Loucy (cell line): ENCODE results near the gene TBL1X.

Experiments used
- H2AFZ ChIP-seq: fragments of 200-600 bp; sonication (generic); 2 replicates; pipeline ENCODE4 v1.6.0; 2016; ENCODE audit warnings: antibody characterized with exemption, mild to moderate bottlenecking, low read length, moderate library complexity
- H3F3A ChIP-seq: fragments of 200-600 bp; 2 replicates; pipeline ENCODE4 v1.6.0; 2016; ENCODE audit warnings: antibody characterized with exemption, low read depth, mild to moderate bottlenecking
- H3K27me3 ChIP-seq: fragments of 200-600 bp; sonication (generic); 2 replicates; pipeline ENCODE4 v1.6.1; 2014; ENCODE audit warnings: low read length, mild to moderate bottlenecking; ENCODE audit not compliant: insufficient read depth, poor library complexity, severe bottlenecking
- H3K36me3 ChIP-seq: fragments of 200-600 bp; sonication (generic); 2 replicates; pipeline ENCODE4 v1.6.1; 2016; ENCODE audit warnings: low read length; ENCODE audit not compliant: insufficient read depth
- H3K4me1 ChIP-seq: fragments of 200-600 bp; sonication (generic); 2 replicates; pipeline ENCODE4 v1.5.1; 2014; ENCODE audit warnings: low read length, mild to moderate bottlenecking; ENCODE audit not compliant: insufficient read depth, poor library complexity, severe bottlenecking
- H3K4me2 ChIP-seq: fragments of 200-600 bp; sonication (generic); 2 replicates; pipeline ENCODE4 v1.6.0; 2014; ENCODE audit warnings: antibody characterized with exemption, low read length, low read depth, mild to moderate bottlenecking; ENCODE audit not compliant: poor library complexity, severe bottlenecking
- H3K4me3 ChIP-seq: fragments of 200-600 bp; sonication (generic); 2 replicates; pipeline ENCODE4 v1.5.1; 2014; ENCODE audit warnings: low read length, mild to moderate bottlenecking, mixed read lengths; ENCODE audit not compliant: poor library complexity, severe bottlenecking
- H3K79me2 ChIP-seq: fragments of 200-600 bp; sonication (generic); 2 replicates; pipeline ENCODE4 v1.6.1; 2014; ENCODE audit warnings: low read length; ENCODE audit not compliant: insufficient read depth
- H3K9ac ChIP-seq: fragments of 200-600 bp; sonication (generic); 2 replicates; pipeline ENCODE4 v1.6.0; 2014; ENCODE audit warnings: mild to moderate bottlenecking, low read depth, low read length, moderate library complexity; ENCODE audit not compliant: poor library complexity, severe bottlenecking
- H3K9me2 ChIP-seq: fragments of 200-600 bp; sonication (generic); replicated peaks from 2 replicates; pipeline ENCODE4 v1.6.1; 2016; ENCODE audit warnings: low read depth, low read length, mixed read lengths
- H3K9me3 ChIP-seq: fragments of 200-600 bp; sonication (generic); 2 replicates; pipeline ENCODE4 v1.6.1; 2014; ENCODE audit warnings: mild to moderate bottlenecking, antibody characterized with exemption, low read length, low read depth; ENCODE audit not compliant: insufficient read depth
- H4K20me1 ChIP-seq: fragments of 200-600 bp; sonication (generic); 2 replicates; pipeline ENCODE4 v1.6.0; 2014; ENCODE audit warnings: antibody characterized with exemption, low read length, mild to moderate bottlenecking; ENCODE audit not compliant: insufficient read depth, poor library complexity, severe bottlenecking
- EZH2phosphoT487 ChIP-seq: fragments of 200-600 bp; IDR thresholded peaks from 2 replicates; pipeline ENCODE4 v1.6.1; 2018; ENCODE audit warnings: antibody characterized with exemption, mild to moderate bottlenecking, moderate library complexity, borderline replicate concordance
- TF ChIP-seq, protein P1 (sequence below): fragments of 200-600 bp; sonication (generic); conservative IDR thresholded peaks from 2 replicates; pipeline ENCODE4 v1.5.1; 2014; ENCODE audit warnings: mild to moderate bottlenecking, antibody characterized with exemption, low read length

Gene TBL1X

DNA sequence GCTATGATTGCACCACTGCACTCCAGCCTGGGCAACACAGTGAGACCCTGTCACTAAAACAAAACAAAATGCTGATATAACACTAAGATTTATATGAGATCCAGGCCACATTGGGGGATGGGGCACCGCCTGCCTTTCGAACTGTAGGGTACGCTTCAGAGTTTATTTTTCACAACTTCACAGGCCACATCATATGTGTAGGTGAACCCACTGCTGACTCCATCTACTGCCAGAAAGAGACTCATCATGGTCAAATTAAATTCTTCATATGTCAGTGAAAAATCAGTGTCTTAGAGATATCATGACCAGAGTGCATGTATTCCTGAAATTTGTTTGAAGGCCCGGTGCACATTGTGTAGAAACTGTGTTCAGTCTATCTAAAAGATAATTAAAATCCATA, 178.9 kb downstream of the TBL1X start:
- Histone ChIP-seq H3K36me3 (no peaks in the 10 kb centered on the region), H3K9me2 (no peaks in the 10 kb centered on the region), H4K20me1 (no peaks in the 10 kb centered on the region), H2AFZ (no peak overlapping the region), H3K9ac (no peak overlapping the region), H3K9me3 (no peaks in the 10 kb centered on the region), H3K4me2 (peak overlapping the region; percentile 41), H3K4me3 (no peak overlapping the region), H3F3A (no peaks in the 10 kb centered on the region), H3K79me2 (peaks cover 3% of the 10 kb centered on the region; the same call in 1 of the 2 replicates), H3K4me1 (peaks cover 24% of the 10 kb centered on the region), H3K27me3 (no peaks in the 10 kb centered on the region)
- TF ChIP-seq, protein P1, sequence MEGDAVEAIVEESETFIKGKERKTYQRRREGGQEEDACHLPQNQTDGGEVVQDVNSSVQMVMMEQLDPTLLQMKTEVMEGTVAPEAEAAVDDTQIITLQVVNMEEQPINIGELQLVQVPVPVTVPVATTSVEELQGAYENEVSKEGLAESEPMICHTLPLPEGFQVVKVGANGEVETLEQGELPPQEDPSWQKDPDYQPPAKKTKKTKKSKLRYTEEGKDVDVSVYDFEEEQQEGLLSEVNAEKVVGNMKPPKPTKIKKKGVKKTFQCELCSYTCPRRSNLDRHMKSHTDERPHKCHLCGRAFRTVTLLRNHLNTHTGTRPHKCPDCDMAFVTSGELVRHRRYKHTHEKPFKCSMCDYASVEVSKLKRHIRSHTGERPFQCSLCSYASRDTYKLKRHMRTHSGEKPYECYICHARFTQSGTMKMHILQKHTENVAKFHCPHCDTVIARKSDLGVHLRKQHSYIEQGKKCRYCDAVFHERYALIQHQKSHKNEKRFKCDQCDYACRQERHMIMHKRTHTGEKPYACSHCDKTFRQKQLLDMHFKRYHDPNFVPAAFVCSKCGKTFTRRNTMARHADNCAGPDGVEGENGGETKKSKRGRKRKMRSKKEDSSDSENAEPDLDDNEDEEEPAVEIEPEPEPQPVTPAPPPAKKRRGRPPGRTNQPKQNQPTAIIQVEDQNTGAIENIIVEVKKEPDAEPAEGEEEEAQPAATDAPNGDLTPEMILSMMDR = no peak
- TF ChIP-seq EZH2phosphoT487 = no peak

DNA sequence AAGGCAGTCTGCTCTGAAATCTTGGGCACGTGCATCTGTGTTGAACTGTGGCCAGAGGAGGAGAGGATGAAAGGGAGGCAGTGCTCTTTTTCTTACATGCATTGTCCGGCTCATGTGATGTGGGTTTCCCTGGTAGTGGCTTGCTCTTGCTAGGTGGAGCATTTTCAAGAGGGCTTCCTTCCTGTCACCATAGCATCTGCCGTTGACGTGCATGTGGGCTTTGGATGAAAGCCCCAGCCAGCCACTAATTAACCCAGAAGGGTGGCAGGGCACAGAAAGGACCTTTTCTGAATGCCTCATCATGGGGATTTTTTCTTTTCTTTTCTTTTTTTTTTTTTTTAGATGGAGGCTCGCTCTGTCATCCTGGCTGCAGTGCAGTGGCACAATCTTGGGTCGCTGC, 179.5 kb downstream of the TBL1X start:
- no peaks in the 10 kb centered on the region for H3K9me3 ChIP-seq
- H3K4me2 ChIP-seq = peak overlapping the region; percentile 51
- no peak overlapping the region for H2AFZ ChIP-seq
- peaks cover 24% of the 10 kb centered on the region for H3K4me1 ChIP-seq
- no peaks in the 10 kb centered on the region for H4K20me1 ChIP-seq
- peaks cover 3% of the 10 kb centered on the region; the same call in 1 of the 2 replicates for H3K79me2 ChIP-seq
- peak overlapping the region; percentile 39 for H3K4me3 ChIP-seq
- H3K27me3 ChIP-seq = no peaks in the 10 kb centered on the region
- H3K9ac ChIP-seq = peak overlapping the region; percentile 36
- H3K36me3 ChIP-seq = no peaks in the 10 kb centered on the region
- H3K9me2 ChIP-seq = no peaks in the 10 kb centered on the region
- H3F3A ChIP-seq = no peaks in the 10 kb centered on the region
- TF ChIP-seq EZH2phosphoT487 = no peak
- TF ChIP-seq, protein P1 = no peak

DNA sequence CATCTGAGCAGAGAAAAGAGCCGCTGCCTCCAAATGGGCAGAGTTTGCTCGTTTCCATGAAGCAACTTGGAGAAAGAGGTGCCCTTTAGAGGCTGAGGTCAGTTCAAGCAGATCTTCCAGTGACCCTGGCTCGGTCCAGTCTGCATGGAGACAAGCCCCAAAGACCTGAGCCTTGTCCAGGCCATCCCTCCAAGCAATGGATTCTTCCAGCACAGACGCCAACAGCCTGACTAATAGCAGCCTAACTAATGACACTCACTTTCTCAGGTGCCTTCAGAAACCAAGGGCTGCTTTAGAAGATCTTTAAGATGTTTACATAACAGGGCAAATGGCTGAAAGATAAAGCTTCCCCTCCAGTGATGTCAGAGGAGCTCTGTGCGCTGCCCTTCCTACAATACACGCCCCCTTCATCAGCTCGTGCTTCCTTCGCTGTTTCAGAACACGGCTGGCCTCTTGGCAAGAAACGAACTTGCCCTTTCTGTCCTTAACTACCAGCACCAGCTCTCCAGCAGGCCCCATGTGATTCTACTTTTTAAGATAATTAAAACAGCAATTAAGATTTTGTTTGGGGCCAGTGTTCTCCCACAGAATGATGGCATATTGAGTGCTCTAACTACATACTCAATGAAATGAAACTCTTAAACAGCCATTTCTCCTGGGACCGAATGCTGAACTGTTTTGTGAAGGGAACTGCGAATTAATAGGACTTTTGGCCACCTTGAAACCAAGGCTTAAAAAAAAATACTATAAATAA, 181.8 kb downstream of the TBL1X start:
- Histone ChIP-seq H3K36me3 (no peaks in the 10 kb centered on the region), H3K4me1 (peaks cover 24% of the 10 kb centered on the region), H3K27me3 (no peaks in the 10 kb centered on the region), H3K4me3 (no peak overlapping the region), H3K4me2 (no peak overlapping the region), H3K9ac (no peak overlapping the region), H3K79me2 (peaks cover 3% of the 10 kb centered on the region; the same call in 1 of the 2 replicates), H2AFZ (no peak overlapping the region), H4K20me1 (no peaks in the 10 kb centered on the region), H3K9me2 (no peaks in the 10 kb centered on the region), H3K9me3 (no peaks in the 10 kb centered on the region), H3F3A (no peaks in the 10 kb centered on the region)
- TF ChIP-seq, protein P1 = no peak
- no peak for TF ChIP-seq EZH2phosphoT487
